Activated T-helper 1 cell treated with anti-CD3 and anti-CD28 coated beads, Interleukin-12 subunit alpha, Interleukin-12 subunit beta, Interleukin-2, Interleukin-4 antibody, amounts not matched to agents 30 ng/mL and 10 ng/mL and 1 ng/mL, durations not matched to agents 14 hours and 24 hours and 36 hours (primary cell): ENCODE measurements around the gene VRK1. TPM values are rescaled to one million over a fixed set of nuclear protein-coding genes. Genes with fewer than 3 reads are reported as not detected.

Experiments used
- DNase-seq: peaks from one replicate; pipeline ENCODE4 v3.0.0; 2021; ENCODE audit warnings: low spot score
- H3K27ac Mint-ChIP-seq: one replicate; pipeline ENCODE4 v1.8.0; 2021; ENCODE audit warnings: mild to moderate bottlenecking, mixed read lengths
- H3K27me3 Mint-ChIP-seq: one replicate; pipeline ENCODE4 v1.8.0; 2022; ENCODE audit warnings: mild to moderate bottlenecking, moderate library complexity, mixed read lengths; ENCODE audit not compliant: insufficient read depth
- H3K36me3 Mint-ChIP-seq: one replicate; pipeline ENCODE4 v1.8.0; 2021; ENCODE audit warnings: low read depth, mixed read lengths
- H3K4me1 Mint-ChIP-seq: one replicate; pipeline ENCODE4 v1.8.0; 2021; ENCODE audit warnings: low read depth, mixed read lengths
- H3K4me3 Mint-ChIP-seq: one replicate; pipeline ENCODE4 v1.8.0; 2021; ENCODE audit warnings: mild to moderate bottlenecking, moderate library complexity, mixed read lengths
- H3K9me3 Mint-ChIP-seq: one replicate; pipeline ENCODE4 v1.8.0; 2021; ENCODE audit warnings: mixed read lengths
- intact Hi-C: fragments of 100-400 bp; cut with micrococcal nuclease; formaldehyde crosslinking; loops from one replicate; pipeline ENCODE4 v1.15.1; 2024
- total RNA-seq: library from RNA; stranded (reverse); gene quantifications from 2 replicates; pipeline ENCODE4 v1.2.3, GENCODE V29; 2022

Gene VRK1
- total RNA-seq, 1 donor from 2014 or later: 79.4 TPM

- peaks cover 7% of the 10 kb centered on the region for H3K36me3 Mint-ChIP-seq
- peaks cover 18% of the 10 kb centered on the region for H3K27me3 Mint-ChIP-seq
- H3K4me1 Mint-ChIP-seq: peaks cover 35% of the 10 kb centered on the region
- H3K9me3 Mint-ChIP-seq: no peaks in the 10 kb centered on the region
- H3K4me3 Mint-ChIP-seq: no peak overlapping the region
- intact Hi-C loops: loop anchor here (5.0 kb wide), 1 partner anchor 293 kb away; the partner anchor contains the start of gene PAPOLA
- no peak for DNase-seq
- no peak overlapping the region for H3K27ac Mint-ChIP-seq
Observed at GRCh38 chr14:96795109-96795828, 1.9 kb upstream of the VRK1 start.

- H3K27me3 Mint-ChIP-seq: peaks cover 7% of the 10 kb centered on the region
- H3K36me3 Mint-ChIP-seq: peaks cover 7% of the 10 kb centered on the region
- intact Hi-C loops: loop anchor here (1.0 to 5.0 kb wide), 4 partner anchors 35 to 405 kb away; partner anchors contain the start of genes AK7 and PAPOLA
- peaks cover 51% of the 10 kb centered on the region for H3K4me1 Mint-ChIP-seq
- peak overlapping the region; percentile 77 for H3K27ac Mint-ChIP-seq
- peak overlapping the region; percentile 91 for H3K4me3 Mint-ChIP-seq
- no peaks in the 10 kb centered on the region for H3K9me3 Mint-ChIP-seq
- DNase-seq: peak; percentile 37
Observed at GRCh38 chr14:96797582-96798349, 584 bp downstream of the VRK1 start.

DNA sequence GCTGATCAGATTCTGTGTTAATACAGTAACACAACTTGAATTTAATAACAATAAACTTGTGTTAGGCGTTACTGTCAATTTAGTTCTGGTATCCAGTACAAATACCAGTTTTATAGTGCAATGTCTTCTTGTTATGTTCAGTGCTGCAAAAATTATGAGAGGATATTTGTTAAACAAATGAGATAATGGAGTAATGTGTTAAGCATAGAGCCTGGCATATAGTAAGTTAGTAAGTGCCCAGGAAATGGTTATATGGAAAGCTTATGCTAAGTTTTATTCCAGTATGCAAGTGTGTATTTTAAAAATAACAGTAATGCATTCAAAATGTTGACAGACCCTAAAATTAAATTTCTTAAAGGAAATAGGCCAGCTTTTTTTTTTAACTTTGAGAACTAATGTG is 1.8 kb downstream of the VRK1 start:
- Mint-ChIP-seq H3K4me3 (peak overlapping the region; percentile 91), H3K27ac (no peak overlapping the region), H3K36me3 (peaks cover 11% of the 10 kb centered on the region), H3K9me3 (no peaks in the 10 kb centered on the region), H3K4me1 (peaks cover 62% of the 10 kb centered on the region), H3K27me3 (peaks cover 4% of the 10 kb centered on the region)
- no peak for DNase-seq
- intact Hi-C loops: loop anchor here (5.0 kb wide), 1 partner anchor 297 kb away; the partner anchor contains the start of gene PAPOLA

DNA sequence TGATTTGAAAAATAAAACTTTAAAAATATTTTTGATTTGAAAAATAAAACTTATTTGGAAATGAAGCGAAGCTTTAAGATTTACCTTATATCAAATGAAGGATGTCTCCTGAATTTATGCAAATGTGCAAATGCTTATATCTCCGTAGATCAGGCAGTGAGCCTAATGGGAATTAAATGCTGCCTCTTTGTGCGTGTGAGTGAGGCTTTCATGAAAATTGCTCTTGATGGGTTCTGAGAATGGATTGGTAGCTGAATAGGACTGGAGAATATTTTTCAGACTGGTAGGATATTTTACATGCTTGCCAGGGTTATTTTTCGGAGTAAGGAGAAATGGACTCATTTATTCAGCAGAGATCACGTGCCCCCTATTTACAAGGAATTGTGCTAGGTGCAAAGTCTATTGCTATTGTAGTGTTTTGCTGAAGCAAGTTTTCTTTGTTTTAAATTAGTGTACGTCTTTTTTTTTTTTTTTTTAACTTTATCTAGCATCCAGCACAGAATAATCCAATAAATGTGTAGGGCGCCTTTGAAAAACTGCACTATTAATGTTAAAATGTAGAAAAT is 2.4 kb downstream of the VRK1 start:
- Mint-ChIP-seq H3K4me3 (peak overlapping the region; percentile 69), H3K36me3 (peaks cover 11% of the 10 kb centered on the region), H3K27me3 (peaks cover 3% of the 10 kb centered on the region), H3K4me1 (peaks cover 69% of the 10 kb centered on the region), H3K27ac (no peak overlapping the region), H3K9me3 (no peaks in the 10 kb centered on the region)
- intact Hi-C loops: loop anchor here (5.0 kb wide), 1 partner anchor 297 kb away; the partner anchor contains the start of gene PAPOLA
- DNase-seq: no peak

DNA sequence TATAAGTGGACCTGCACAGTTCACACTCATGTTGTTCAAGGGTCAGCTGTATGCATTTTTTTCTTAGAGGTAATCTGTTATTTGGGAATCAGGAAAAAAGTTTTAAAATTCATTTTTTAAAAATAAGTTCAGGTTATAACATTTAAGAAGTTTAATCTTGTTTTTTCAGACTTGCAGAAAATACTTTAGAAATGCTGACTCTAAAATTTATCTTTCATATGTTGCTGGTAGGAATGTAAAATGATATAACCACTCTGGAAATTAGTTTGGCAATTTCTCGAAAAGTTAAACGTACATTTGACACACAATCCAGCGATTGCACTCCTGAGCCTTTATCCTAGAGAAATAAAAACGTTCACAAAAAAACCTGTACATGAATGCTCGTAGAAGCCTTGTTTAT is 4.7 kb downstream of the VRK1 start:
- Mint-ChIP-seq H3K27ac (no peak overlapping the region), H3K9me3 (no peaks in the 10 kb centered on the region), H3K36me3 (peaks cover 14% of the 10 kb centered on the region), H3K4me3 (no peak overlapping the region), H3K27me3 (no peaks in the 10 kb centered on the region), H3K4me1 (peaks cover 71% of the 10 kb centered on the region)
- intact Hi-C loops: no loop called here
- no peak for DNase-seq

DNA sequence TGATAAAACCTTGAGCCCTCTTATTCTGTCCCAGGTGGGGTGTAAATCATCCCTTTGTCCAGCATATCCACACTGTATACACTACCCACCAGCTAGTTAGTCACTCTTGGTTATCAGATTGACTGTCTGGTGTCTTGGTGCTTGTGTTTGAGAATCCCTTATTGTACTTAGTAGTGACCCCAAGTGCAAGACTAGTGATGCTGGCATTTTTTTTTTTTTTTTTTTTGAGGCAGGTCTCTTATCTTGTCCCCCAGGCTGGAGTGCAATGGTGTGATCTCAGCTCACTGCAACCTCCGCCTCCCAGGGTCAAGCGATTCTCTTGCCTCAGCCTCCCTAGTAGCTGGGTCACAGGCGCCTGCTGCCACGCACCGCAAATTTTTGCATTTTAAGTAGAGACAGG is 5.8 kb downstream of the VRK1 start:
- Mint-ChIP-seq H3K9me3 (no peaks in the 10 kb centered on the region), H3K36me3 (peaks cover 14% of the 10 kb centered on the region), H3K27ac (no peak overlapping the region), H3K4me3 (no peak overlapping the region), H3K4me1 (peaks cover 73% of the 10 kb centered on the region), H3K27me3 (no peaks in the 10 kb centered on the region)
- intact Hi-C loops: no loop called here
- no peak for DNase-seq

DNA sequence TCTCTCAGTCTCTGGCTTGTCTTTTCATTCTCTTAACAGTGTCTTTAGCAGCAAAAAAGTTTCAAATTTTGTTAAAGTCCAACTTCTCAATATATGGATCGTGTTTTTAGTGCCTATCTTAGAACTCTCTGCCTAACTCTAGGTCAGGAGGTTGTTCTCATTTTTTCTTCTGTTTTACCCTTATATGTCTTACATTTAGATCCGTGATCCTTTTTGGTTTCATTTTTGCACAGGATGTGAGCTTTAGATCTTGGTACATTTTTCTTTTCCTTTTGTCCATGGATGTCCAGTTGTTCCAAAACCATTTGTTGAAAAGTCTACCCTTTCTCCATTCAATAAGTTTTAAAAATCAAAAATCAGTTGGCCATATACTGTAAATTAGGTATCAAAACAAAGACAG is 6.8 kb downstream of the VRK1 start:
- Mint-ChIP-seq H3K4me3 (peak overlapping the region; percentile 2), H3K27ac (no peak overlapping the region), H3K9me3 (no peaks in the 10 kb centered on the region), H3K36me3 (peaks cover 14% of the 10 kb centered on the region), H3K27me3 (no peaks in the 10 kb centered on the region), H3K4me1 (peaks cover 63% of the 10 kb centered on the region)
- DNase-seq: no peak
- intact Hi-C loops: no loop called here

- H3K9me3 Mint-ChIP-seq: no peaks in the 10 kb centered on the region
- DNase-seq: no peak
- intact Hi-C loops: no loop called here
- H3K4me1 Mint-ChIP-seq: peaks cover 57% of the 10 kb centered on the region
- H3K27me3 Mint-ChIP-seq: no peaks in the 10 kb centered on the region
- H3K36me3 Mint-ChIP-seq: peaks cover 12% of the 10 kb centered on the region
- H3K4me3 Mint-ChIP-seq: no peak overlapping the region
- H3K27ac Mint-ChIP-seq: no peak overlapping the region
Observed at GRCh38 chr14:96804895-96805294, 7.7 kb downstream of the VRK1 start.

DNA sequence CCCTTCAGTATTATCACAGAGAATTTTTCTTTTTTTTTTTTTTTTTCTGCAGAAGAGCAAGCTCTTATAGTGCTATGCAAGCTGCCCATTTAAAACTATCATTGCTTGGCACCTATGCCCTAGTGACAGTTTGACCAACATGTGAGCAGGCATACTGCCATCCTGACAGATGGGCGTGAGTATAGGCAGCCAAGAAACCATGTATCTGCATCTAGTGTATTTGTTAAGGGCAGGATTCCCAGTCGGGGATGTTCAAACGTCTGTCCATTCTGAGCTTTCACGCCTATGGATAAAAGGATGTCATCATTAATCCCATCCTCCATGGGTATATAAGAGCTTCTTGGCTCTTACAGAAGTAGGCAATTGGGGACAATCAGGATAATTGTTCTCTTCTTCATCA is 8.8 kb downstream of the VRK1 start:
- DNase-seq: no peak
- no peaks in the 10 kb centered on the region for H3K27me3 Mint-ChIP-seq
- peaks cover 49% of the 10 kb centered on the region for H3K4me1 Mint-ChIP-seq
- no peaks in the 10 kb centered on the region for H3K9me3 Mint-ChIP-seq
- intact Hi-C loops: no loop called here
- H3K27ac Mint-ChIP-seq: no peak overlapping the region
- no peak overlapping the region for H3K4me3 Mint-ChIP-seq
- peaks cover 12% of the 10 kb centered on the region for H3K36me3 Mint-ChIP-seq

DNA sequence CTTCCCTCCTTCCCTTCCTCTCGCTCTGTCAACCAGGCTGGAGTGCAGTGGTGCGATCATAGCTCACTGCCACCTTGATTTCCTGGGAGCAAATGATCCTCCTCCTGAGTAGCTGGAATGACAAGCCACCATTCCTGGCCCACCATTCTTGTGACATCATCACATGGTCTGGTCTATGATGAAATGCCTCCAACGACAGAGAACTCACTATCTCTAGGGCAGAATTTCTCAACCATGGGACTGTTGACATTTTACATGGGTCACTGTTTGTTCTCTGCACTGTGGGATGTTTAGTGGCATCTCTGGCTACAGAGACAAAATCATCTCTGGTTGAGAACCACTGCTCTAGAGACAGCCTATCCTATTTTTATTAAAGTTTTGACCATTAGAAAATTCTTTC is 9.7 kb downstream of the VRK1 start:
- no peak for DNase-seq
- Mint-ChIP-seq H3K4me1 (peaks cover 54% of the 10 kb centered on the region), H3K27ac (no peak overlapping the region), H3K27me3 (no peaks in the 10 kb centered on the region), H3K9me3 (no peaks in the 10 kb centered on the region), H3K4me3 (no peak overlapping the region), H3K36me3 (peaks cover 14% of the 10 kb centered on the region)
- intact Hi-C loops: no loop called here

DNA sequence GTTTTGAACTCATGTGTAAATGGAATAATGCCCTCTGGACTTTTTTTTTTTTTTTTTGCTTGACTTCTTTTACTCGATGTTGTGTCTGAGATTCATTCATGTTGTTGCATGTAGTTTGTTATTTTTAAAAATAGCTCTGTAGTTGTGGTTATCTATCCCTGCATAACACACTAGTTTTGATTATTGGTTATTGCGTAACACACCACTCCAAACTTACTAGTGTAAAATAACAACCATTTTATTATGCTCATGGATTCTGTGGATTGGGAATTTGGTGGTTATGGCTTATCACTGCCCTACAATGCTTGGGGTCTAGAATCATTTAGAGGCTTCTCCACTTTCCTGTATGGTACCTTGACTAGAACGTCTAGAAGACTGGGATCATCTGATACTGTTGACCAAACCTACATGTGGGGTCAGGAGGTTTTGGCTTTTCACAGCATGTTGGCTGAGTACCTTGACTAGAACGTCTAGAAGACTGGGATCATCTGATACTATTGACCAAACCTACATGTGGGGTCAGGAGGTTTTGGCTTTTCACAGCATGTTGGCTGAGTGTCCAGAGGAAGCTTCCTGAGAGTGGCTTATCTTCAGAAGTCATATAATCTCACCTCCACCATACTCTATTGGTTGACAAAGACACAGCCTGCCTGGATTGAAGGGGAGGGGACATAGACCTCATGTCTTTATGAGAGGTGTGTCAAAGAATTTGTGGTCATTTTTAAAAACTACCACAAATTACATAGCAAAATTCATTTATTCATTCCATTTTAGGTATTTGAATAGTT is 11.6 kb downstream of the VRK1 start:
- DNase-seq: no peak
- Mint-ChIP-seq H3K4me1 (peaks cover 46% of the 10 kb centered on the region), H3K27ac (no peak overlapping the region), H3K36me3 (peaks cover 10% of the 10 kb centered on the region), H3K4me3 (no peak overlapping the region), H3K27me3 (no peaks in the 10 kb centered on the region), H3K9me3 (no peaks in the 10 kb centered on the region)
- intact Hi-C loops: no loop called here

- intact Hi-C loops: no loop called here
Observed at GRCh38 chr14:96811265-96811664, 14.1 kb downstream of the VRK1 start.

More at GRCh38 chr14:96811265-96811664, 14.1 kb downstream of the VRK1 start:
- Mint-ChIP-seq H3K36me3 (peaks cover 11% of the 10 kb centered on the region), H3K4me1 (peaks cover 32% of the 10 kb centered on the region), H3K4me3 (no peak overlapping the region), H3K27me3 (no peaks in the 10 kb centered on the region), H3K9me3 (no peaks in the 10 kb centered on the region), H3K27ac (no peak overlapping the region)
- no peak for DNase-seq
